Stomach smooth muscle (tissue), 2 donors: ENCODE measurements around the gene SEMA6A.

Experiments
- H3K27ac ChIP-seq: one replicate; pipeline ENCODE4 v1.7.0; 2013; ENCODE audit warnings: mild to moderate bottlenecking, low read length, inconsistent platforms
- H3K27me3 ChIP-seq, 2 donors: one replicate each; pipeline ENCODE4 v1.7.0; 2013; ENCODE audit warnings: low read length in 2 of 2; ENCODE audit not compliant: insufficient read depth in 2 of 2, control insufficient read depth in 1 of 2
- H3K36me3 ChIP-seq, 2 donors: one replicate each; pipeline ENCODE4 v1.7.0; 2013; ENCODE audit warnings: low read length in 2 of 2; ENCODE audit not compliant: control insufficient read depth in 2 of 2, insufficient read depth in 2 of 2
- H3K4me1 ChIP-seq: one replicate; pipeline ENCODE4 v1.7.0; 2013; ENCODE audit warnings: low read length; ENCODE audit not compliant: control insufficient read depth, insufficient read depth
- H3K4me3 ChIP-seq, 2 donors: one replicate each; pipeline ENCODE4 v1.7.0; 2013; ENCODE audit warnings: low read length in 2 of 2
- H3K9ac ChIP-seq, 2 donors: one replicate each; pipeline ENCODE4 v1.7.0; 2013; ENCODE audit warnings: low read length in 2 of 2, mild to moderate bottlenecking in 1 of 2
- H3K9me3 ChIP-seq, 2 donors: one replicate each; pipeline ENCODE4 v1.7.0; 2013; ENCODE audit warnings: low read length in 2 of 2; ENCODE audit not compliant: control insufficient read depth in 2 of 2
- donor health status: healthy.
- donor health status: Pancreatic carcinoma.

SEMA6A gene

GRCh38 chr5:116598911-116599310, 24.3 kb upstream of the SEMA6A start:
- Histone ChIP-seq H3K27me3 (no peaks in the 10 kb centered on the region), H3K4me1 (no peaks in the 10 kb centered on the region), H3K27ac (no peak overlapping the region), H3K9me3 (no peaks in the 10 kb centered on the region), H3K9ac (no peak overlapping the region), H3K36me3 (no peaks in the 10 kb centered on the region), H3K4me3 (no peak overlapping the region)

DNA sequence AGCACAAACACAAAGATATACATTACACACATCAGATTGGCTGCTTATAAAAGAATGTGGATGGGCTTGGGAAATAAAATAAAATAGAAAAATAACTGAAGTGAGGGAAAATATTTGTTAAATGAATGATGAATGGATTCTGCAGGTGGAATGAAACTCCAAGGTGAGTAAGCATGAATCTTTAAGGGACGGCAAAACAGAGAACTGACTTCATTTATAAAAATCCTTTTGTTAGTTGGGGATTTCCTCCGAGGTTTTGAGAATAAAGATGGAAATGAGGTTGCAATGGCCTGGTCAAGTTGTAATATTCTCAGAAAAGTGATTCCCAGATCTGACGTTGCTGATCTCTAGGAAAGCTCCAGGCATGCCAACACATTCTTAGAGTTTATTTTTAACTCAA, 20.9 kb upstream of the SEMA6A start:
- no peaks in the 10 kb centered on the region for H3K9me3 ChIP-seq
- no peak overlapping the region for H3K9ac ChIP-seq
- H3K4me1 ChIP-seq: no peaks in the 10 kb centered on the region
- H3K4me3 ChIP-seq: no peak overlapping the region
- no peaks in the 10 kb centered on the region for H3K36me3 ChIP-seq
- H3K27me3 ChIP-seq: no peaks in the 10 kb centered on the region
- no peak overlapping the region for H3K27ac ChIP-seq

DNA sequence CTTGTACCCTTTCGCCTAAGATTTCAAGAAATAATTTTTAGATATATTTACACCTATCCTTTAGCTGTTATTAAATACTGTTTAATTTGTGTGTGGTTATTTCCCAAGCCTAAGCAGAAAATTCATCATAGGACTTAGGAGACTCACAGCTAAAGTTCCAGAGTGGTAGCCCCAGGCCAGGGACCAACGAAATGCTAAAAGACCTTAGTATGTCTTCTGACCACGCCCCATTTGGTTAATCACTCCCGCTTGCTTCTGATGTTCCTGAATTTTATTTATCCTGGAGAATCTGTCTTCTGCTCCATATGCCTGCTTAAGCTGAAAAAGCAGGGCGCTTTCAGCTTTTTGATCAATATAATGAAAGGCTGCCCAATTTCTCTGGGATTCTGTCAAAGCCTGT, 18.7 kb upstream of the SEMA6A start:
- Histone ChIP-seq H3K27me3 (no peaks in the 10 kb centered on the region), H3K4me3 (no peak overlapping the region), H3K27ac (no peak overlapping the region), H3K36me3 (no peaks in the 10 kb centered on the region), H3K4me1 (no peaks in the 10 kb centered on the region), H3K9me3 (no peaks in the 10 kb centered on the region), H3K9ac (no peak overlapping the region)

DNA sequence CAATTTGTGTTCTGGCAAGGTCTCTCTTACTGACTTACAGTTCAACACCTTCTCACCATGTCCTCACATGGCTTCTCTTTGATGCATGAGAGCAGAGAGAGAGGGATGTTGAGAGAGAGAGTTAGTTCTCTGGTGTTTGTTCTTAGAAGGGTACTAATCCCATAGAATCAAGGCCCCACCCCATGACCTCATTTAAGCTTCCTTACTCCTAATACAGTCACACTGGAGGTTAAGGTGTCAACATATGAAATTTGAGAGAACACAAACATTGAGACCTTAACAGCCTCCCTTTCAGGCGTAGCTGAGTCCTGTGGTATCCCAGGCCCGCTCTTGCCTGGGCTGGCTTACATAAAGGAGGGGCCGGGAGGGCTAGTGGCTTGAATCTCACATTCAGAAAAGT, 10.6 kb upstream of the SEMA6A start:
- H3K4me1 ChIP-seq: no peaks in the 10 kb centered on the region
- no peak overlapping the region for H3K9ac ChIP-seq
- H3K4me3 ChIP-seq: no peak overlapping the region
- H3K9me3 ChIP-seq: no peaks in the 10 kb centered on the region
- no peaks in the 10 kb centered on the region for H3K36me3 ChIP-seq
- H3K27ac ChIP-seq: no peak overlapping the region
- no peaks in the 10 kb centered on the region for H3K27me3 ChIP-seq

- no peaks in the 10 kb centered on the region for H3K36me3 ChIP-seq
- no peaks in the 10 kb centered on the region for H3K9me3 ChIP-seq
- H3K9ac ChIP-seq: no peak overlapping the region
- no peaks in the 10 kb centered on the region for H3K27me3 ChIP-seq
- no peak overlapping the region for H3K27ac ChIP-seq
- no peaks in the 10 kb centered on the region for H3K4me1 ChIP-seq
- H3K4me3 ChIP-seq: no peak overlapping the region
Observed at GRCh38 chr5:116583862-116584222, 9.2 kb upstream of the SEMA6A start.

DNA sequence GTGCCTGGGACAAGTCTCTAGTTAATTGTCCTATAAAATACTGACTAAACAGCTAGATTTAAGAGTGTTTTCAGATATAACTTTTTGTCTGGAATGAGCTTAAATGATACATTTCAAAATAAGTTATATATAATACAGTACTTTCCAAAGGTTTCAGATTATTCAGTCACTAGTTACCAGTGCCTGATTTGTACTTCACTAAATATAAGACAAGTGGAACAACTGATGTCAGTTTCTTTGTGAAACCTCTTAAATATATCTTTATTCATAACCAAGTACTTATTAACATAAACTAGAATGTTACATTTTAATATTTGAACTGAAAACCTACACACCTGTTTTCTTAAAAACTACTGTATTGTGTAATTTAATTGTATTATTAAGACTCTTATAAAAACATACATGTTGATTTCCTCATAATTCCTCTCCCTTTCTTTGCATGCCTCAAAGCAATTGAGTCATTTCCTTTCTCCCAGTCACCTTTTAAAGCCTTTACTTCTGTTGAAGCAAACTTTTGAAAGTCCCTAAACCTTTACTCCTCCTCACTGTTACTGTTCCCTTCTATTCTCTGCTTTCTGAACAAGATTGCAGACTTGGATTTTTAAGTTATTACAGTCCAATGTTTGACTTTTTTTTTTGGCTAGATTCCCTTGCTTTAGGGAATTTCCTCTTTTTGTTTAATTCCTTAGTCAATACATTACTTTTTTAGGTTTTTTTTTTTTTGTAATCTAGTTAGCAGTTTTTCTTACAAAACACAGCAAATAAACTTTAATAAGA, 8.7 kb upstream of the SEMA6A start:
- H3K9me3 ChIP-seq: no peaks in the 10 kb centered on the region
- H3K9ac ChIP-seq: no peak overlapping the region
- H3K4me3 ChIP-seq: no peak overlapping the region
- H3K4me1 ChIP-seq: no peaks in the 10 kb centered on the region
- no peak overlapping the region for H3K27ac ChIP-seq
- no peaks in the 10 kb centered on the region for H3K27me3 ChIP-seq
- H3K36me3 ChIP-seq: no peaks in the 10 kb centered on the region

DNA sequence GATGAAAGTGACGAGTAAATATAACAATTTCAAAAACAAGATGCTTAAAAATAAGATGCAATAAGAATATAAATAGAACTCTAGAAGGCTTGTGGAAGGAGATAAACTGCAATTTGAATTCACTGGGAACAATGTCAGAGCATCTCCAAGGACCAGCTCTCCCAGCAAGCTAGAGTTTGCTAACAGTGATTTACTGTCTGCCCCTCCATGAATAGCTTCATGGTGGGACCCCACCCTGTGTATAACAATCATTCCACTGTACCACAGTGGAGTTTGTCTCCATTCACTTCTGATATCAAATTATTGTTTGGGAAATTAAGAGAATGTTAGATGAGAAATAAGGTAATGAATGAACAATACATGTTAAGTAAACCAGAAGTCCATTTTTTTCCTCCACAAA, 7.3 kb upstream of the SEMA6A start:
- H3K4me3 ChIP-seq: no peak overlapping the region
- H3K4me1 ChIP-seq: no peaks in the 10 kb centered on the region
- no peak overlapping the region for H3K27ac ChIP-seq
- no peak overlapping the region for H3K9ac ChIP-seq
- no peaks in the 10 kb centered on the region for H3K9me3 ChIP-seq
- no peaks in the 10 kb centered on the region for H3K27me3 ChIP-seq
- H3K36me3 ChIP-seq: no peaks in the 10 kb centered on the region

DNA sequence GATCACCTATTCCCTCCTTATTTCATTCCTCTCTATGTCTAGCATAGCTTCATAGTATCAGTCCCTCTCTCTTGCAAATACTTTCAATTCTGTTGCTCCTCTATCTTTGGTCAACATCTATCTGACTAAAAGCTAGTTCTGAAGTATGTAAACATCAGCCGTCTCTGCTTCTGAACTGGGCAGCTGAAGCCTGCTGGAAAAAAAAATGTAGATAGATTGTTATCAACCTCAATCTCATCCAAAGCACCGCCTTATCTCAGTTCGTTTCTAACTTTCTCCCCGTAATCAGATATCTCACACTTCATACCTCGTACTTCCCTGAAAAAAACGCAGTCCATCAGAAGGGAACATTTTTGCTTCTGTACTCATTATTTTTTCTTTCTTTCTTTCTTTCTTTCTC, 4.5 kb upstream of the SEMA6A start:
- Histone ChIP-seq H3K27me3 (no peaks in the 10 kb centered on the region), H3K4me3 (no peak overlapping the region), H3K4me1 (peaks cover 6% of the 10 kb centered on the region), H3K9ac (no peak overlapping the region), H3K27ac (no peak overlapping the region), H3K36me3 (no peaks in the 10 kb centered on the region), H3K9me3 (no peaks in the 10 kb centered on the region)

DNA sequence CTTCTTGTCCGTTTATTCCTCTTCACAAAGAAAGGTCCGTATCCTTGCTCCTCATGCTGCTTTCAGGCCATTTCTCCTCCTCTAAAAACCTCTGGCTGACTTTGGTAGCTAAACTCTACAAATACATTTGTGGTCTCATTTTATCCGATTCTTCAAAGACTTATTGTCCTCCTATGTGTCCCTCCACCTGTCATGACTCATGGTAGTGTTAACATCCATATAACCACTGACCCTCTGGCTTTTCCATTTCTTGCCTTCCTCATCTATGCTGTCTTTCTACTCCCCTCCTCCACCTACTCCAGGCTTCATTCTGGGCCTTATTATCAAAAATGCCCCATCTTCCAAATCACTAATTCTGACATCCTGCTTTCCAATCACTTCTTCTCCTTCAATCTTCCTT, 4.1 kb upstream of the SEMA6A start:
- H3K27me3 ChIP-seq: no peaks in the 10 kb centered on the region
- H3K9me3 ChIP-seq: no peaks in the 10 kb centered on the region

GRCh38 chr5:116577064-116577788, 2.6 kb upstream of the SEMA6A start:
- no peak overlapping the region for H3K9ac ChIP-seq
- H3K4me1 ChIP-seq: peaks cover 15% of the 10 kb centered on the region
- no peaks in the 10 kb centered on the region for H3K36me3 ChIP-seq
- H3K27me3 ChIP-seq: no peaks in the 10 kb centered on the region
- H3K27ac ChIP-seq: no peak overlapping the region
- H3K4me3 ChIP-seq: no peak overlapping the region
- H3K9me3 ChIP-seq: no peaks in the 10 kb centered on the region

More for the DNA sequence above, 4.1 kb upstream of the SEMA6A start:
- Histone ChIP-seq H3K9ac (no peak overlapping the region), H3K4me1 (peaks cover 6% of the 10 kb centered on the region), H3K36me3 (no peaks in the 10 kb centered on the region), H3K4me3 (no peak overlapping the region), H3K27ac (no peak overlapping the region)

- peaks cover 19% of the 10 kb centered on the region for H3K4me1 ChIP-seq
- peak overlapping the region; percentile 78 for H3K27ac ChIP-seq
Observed at GRCh38 chr5:116576053-116576713, 1.6 kb upstream of the SEMA6A start.

More at GRCh38 chr5:116576053-116576713, 1.6 kb upstream of the SEMA6A start:
- peak overlapping the region; percentile 52 to 72 for H3K9ac ChIP-seq
- peak overlapping the region; percentile 75 to 97 for H3K4me3 ChIP-seq
- no peaks in the 10 kb centered on the region for H3K36me3 ChIP-seq
- no peaks in the 10 kb centered on the region for H3K9me3 ChIP-seq
- no peaks in the 10 kb centered on the region for H3K27me3 ChIP-seq
